Glutamatergic neuron (in vitro differentiated cells): ENCODE results near the gene BSG. TPM values are rescaled to one million over a fixed set of nuclear protein-coding genes. Genes with fewer than 3 reads are reported as not detected.
A peak's percentile ranks its signal among the peaks of the same experiment; 100 is the strongest.

Experiments
- DNase-seq: peaks from one replicate; pipeline ENCODE4 v3.0.0; 2022
- H3K27ac Mint-ChIP-seq: one replicate; pipeline ENCODE4 v1.8.0; 2020; ENCODE audit warnings: mild to moderate bottlenecking, mixed read lengths, inconsistent platforms; ENCODE audit not compliant: unreplicated experiment
- H3K27me3 Mint-ChIP-seq: one replicate; pipeline ENCODE4 v1.8.0; 2020; ENCODE audit warnings: mild to moderate bottlenecking, moderate library complexity, mixed read lengths, inconsistent platforms; ENCODE audit not compliant: unreplicated experiment
- H3K36me3 Mint-ChIP-seq: one replicate; pipeline ENCODE4 v1.8.0; 2020; ENCODE audit warnings: mild to moderate bottlenecking, mixed read lengths, inconsistent platforms; ENCODE audit not compliant: unreplicated experiment
- H3K4me1 Mint-ChIP-seq: one replicate; pipeline ENCODE4 v1.8.0; 2020; ENCODE audit warnings: mild to moderate bottlenecking, low read depth, mixed read lengths, inconsistent platforms; ENCODE audit not compliant: unreplicated experiment
- H3K4me3 Mint-ChIP-seq: one replicate; pipeline ENCODE4 v1.8.0; 2020; ENCODE audit warnings: mild to moderate bottlenecking, mixed read lengths, inconsistent platforms; ENCODE audit not compliant: unreplicated experiment
- H3K9me3 Mint-ChIP-seq: one replicate; pipeline ENCODE4 v1.8.0; 2020; ENCODE audit warnings: mild to moderate bottlenecking, moderate library complexity, mixed read lengths, inconsistent platforms; ENCODE audit not compliant: unreplicated experiment
- total RNA-seq: library from RNA; stranded (reverse); fragmentation: NEBNext Ultra II Directional; extraction: Animal tissue kit (Norgen Biotek cat#: 25700); gene quantifications from one replicate; pipeline ENCODE4 v1.2.1, GENCODE V29; 2021; ENCODE audit not compliant: unreplicated experiment
- TF ChIP-seq, protein P1 (sequence below): fragments of 200-600 bp; sonication (generic); IDR thresholded peaks from one replicate; pipeline ENCODE4 v1.5.0; 2021; ENCODE audit not compliant: partially characterized antibody, unreplicated experiment

Gene BSG
- total RNA-seq, 1 donor from 2014 or later, result 470 TPM

DNA sequence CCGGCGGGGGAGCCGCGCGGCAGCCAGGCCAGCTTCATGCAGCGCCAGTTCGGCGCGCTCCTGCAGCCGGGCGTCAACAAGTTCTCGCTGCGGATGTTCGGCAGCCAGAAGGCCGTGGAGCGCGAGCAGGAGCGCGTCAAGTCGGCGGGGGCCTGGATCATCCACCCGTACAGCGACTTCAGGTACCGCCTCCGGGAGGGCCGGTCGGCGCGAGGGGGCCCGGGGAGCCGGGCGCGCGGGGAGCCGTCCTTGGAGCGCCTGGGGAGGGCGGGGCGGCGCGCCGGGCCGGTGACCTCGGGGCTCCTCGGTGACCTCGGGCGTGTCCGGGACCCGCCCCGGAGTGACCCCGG is 18.0 kb downstream of the BSG start:
- H3K27ac Mint-ChIP-seq, result no peak overlapping the region
- H3K9me3 Mint-ChIP-seq, result peaks cover 5% of the 10 kb centered on the region
- H3K36me3 Mint-ChIP-seq, result no peaks in the 10 kb centered on the region
- peaks cover 10% of the 10 kb centered on the region for H3K27me3 Mint-ChIP-seq
- no peak for DNase-seq
- peaks cover 4% of the 10 kb centered on the region for H3K4me1 Mint-ChIP-seq
- H3K4me3 Mint-ChIP-seq, result peak overlapping the region; percentile 55
- TF ChIP-seq, protein P1, sequence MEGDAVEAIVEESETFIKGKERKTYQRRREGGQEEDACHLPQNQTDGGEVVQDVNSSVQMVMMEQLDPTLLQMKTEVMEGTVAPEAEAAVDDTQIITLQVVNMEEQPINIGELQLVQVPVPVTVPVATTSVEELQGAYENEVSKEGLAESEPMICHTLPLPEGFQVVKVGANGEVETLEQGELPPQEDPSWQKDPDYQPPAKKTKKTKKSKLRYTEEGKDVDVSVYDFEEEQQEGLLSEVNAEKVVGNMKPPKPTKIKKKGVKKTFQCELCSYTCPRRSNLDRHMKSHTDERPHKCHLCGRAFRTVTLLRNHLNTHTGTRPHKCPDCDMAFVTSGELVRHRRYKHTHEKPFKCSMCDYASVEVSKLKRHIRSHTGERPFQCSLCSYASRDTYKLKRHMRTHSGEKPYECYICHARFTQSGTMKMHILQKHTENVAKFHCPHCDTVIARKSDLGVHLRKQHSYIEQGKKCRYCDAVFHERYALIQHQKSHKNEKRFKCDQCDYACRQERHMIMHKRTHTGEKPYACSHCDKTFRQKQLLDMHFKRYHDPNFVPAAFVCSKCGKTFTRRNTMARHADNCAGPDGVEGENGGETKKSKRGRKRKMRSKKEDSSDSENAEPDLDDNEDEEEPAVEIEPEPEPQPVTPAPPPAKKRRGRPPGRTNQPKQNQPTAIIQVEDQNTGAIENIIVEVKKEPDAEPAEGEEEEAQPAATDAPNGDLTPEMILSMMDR, result no peak

DNA sequence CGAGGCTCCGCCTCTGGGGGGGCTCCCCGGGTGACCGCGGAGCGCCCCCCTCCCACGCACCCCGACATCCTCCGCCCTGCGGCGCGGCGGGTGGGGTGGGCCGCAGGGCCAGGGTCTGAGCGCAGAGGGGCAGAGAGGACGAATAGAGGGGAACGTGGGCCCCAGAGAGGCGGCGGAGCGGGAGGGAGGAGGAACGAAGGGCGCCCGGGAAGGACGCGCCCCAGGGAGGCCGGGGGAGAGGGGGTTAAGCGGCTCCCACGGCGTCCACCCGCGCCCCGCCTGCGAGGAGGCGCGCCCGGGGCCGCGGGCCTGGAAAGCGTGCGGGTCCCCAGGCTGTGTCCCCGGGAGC is 18.3 kb downstream of the BSG start:
- peaks cover 4% of the 10 kb centered on the region for H3K4me1 Mint-ChIP-seq
- no peaks in the 10 kb centered on the region for H3K36me3 Mint-ChIP-seq
- H3K27me3 Mint-ChIP-seq, result peaks cover 10% of the 10 kb centered on the region
- H3K4me3 Mint-ChIP-seq, result no peak overlapping the region
- peaks cover 5% of the 10 kb centered on the region for H3K9me3 Mint-ChIP-seq
- TF ChIP-seq, protein P1, result no peak
- no peak overlapping the region for H3K27ac Mint-ChIP-seq
- no peak for DNase-seq

DNA sequence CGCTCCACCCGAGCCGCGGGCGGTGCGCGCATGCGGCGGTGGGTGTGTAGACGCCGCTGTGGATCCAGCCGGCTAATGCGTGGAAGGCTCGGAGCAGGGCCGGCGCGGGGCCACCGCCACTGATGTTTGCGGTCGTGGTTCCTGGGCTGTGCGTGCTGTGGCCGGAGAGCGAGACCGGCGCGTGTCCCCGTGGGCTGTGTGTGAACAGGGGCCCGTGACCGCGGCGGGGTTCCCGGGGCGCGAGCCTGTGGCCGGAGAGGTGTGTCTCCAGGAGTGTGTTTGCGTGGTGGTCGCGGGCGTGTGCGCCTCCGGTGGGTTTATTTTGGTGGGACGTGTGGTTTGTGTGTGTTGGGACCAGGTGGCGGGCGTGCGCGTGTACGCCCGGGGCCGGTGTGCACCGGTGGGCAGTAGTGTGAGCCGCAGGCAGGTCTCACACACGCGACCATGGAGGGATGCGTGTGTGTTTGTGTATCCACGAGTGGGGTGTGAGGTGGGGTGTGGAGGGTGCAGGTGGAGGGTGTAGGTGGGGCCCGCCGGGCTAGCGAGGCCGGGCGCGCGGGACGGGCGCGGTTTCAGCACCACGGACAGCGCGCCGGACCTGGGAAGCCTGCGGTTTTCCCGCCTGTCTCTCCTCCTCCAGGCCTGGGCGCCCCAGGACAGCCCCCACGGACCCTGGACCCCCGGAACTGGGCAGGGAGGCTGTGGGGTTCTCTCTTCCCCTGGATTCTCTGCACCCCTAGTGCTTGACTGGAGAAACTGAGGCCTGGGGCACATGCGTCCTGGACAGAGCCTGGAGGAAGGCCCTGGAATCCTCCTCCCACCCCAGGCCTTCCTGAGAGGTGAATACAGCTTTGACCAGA is 18.9 kb downstream of the BSG start:
- Mint-ChIP-seq H3K27ac (no peak overlapping the region), H3K36me3 (no peaks in the 10 kb centered on the region), H3K4me3 (peak overlapping the region; percentile 70), H3K4me1 (peaks cover 4% of the 10 kb centered on the region), H3K9me3 (peaks cover 5% of the 10 kb centered on the region), H3K27me3 (peaks cover 7% of the 10 kb centered on the region)
- no peak for DNase-seq
- TF ChIP-seq, protein P1, result no peak

DNA sequence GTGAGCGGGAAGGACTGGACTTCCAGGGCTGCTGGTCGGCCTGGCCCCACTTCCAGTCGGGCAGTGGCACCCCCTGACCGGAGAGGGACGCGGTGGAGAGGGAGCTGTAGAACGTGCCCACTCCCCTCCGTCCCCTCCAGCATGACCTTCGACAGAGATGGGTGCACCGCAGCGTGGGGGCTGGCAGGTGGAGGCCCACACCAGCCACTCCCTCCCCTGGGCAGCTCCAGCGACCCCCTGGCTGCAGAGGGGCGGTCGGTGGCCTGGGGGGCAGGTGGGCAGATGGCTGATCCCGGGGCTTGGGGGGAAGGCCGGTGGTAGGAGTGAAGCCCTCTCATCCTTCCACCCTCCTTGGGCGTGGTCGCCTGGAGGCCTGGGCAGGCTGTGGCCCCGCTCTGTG is 19.7 kb downstream of the BSG start:
- Mint-ChIP-seq H3K36me3 (no peaks in the 10 kb centered on the region), H3K4me1 (peaks cover 4% of the 10 kb centered on the region), H3K27me3 (peaks cover 5% of the 10 kb centered on the region), H3K9me3 (peaks cover 5% of the 10 kb centered on the region), H3K27ac (no peak overlapping the region), H3K4me3 (peak overlapping the region; percentile 25)
- DNase-seq, result no peak
- TF ChIP-seq, protein P1, result no peak

DNA sequence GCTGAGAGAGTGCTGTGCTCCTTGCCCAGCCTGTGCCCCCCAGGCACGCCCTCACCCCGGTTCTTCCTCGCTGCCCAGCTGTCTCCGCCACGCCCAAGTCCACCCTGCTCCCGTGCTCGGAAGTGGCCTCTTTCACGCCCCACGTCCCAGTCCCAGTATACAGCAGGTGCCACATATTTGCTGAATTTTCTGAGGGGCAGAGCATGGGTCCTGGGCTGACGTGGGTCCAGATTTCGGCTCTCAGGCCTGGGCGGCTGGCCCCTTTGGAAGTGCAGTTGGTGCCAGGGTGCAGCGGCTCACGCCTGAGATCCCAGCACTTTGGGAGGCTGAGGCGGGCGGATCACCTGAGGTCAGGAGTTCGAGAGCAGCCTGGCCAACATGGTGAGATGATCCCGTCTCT is 20.7 kb downstream of the BSG start:
- peaks cover 5% of the 10 kb centered on the region for H3K9me3 Mint-ChIP-seq
- no peak for DNase-seq
- H3K4me1 Mint-ChIP-seq, result peaks cover 3% of the 10 kb centered on the region
- H3K27ac Mint-ChIP-seq, result no peak overlapping the region
- TF ChIP-seq, protein P1, result no peak
- H3K27me3 Mint-ChIP-seq, result peaks cover 5% of the 10 kb centered on the region
- no peak overlapping the region for H3K4me3 Mint-ChIP-seq
- H3K36me3 Mint-ChIP-seq, result no peaks in the 10 kb centered on the region
